RWPE1 (cell line): Measurements from ENCODE around the gene KLK5.
A peak's percentile ranks its signal among the peaks of the same experiment; 100 is the strongest.

Source experiments
- CTCF ChIA-PET: fragments of 350-600 bp; sonication (Branson Sonifier 250); formaldehyde crosslinking; extraction: SDS; loops from one replicate; lab custom pipeline; 2021; lab: Yijun Ruan, JAX
- POLR2A ChIA-PET: fragments of 400-600 bp; formaldehyde crosslinking; extraction: SDS; loops from one replicate; lab custom pipeline; 2020; ENCODE audit warnings: antibody characterized with exemption; ENCODE audit not compliant: low non-redundant PET; lab: Yijun Ruan, JAX
- DNase-seq: peaks from one replicate; pipeline ENCODE4 v3.0.0; 2012; ENCODE audit warnings: low spot score
- H3K27ac ChIP-seq: fragments of 450-650 bp; 2 replicates; pipeline ENCODE4 v1.5.1; 2017
- CTCF ChIP-seq: fragments of 450-650 bp; conservative IDR thresholded peaks from 2 replicates; pipeline ENCODE4 v1.5.1; 2017; ENCODE audit warnings: low read depth, mild to moderate bottlenecking

KLK5 gene

GRCh38 chr19:50911206-50912101 lies 41.4 kb downstream of the KLK5 start, which contains the start of gene KLK4:
Gene KLK4, minus strand, starts transcription at chr19:50911395. Its CDS starts 657 bp downstream, at chr19:50910738.
- no peak for DNase-seq
- no peak within 1 kb of the TSS for H3K27ac ChIP-seq
- no peak for TF ChIP-seq CTCF
- CTCF ChIA-PET, result interaction anchor here (0.7 to 0.9 kb wide), 2 partner anchors 11 to 206 kb away, joined by 3 to 4 read pairs; no protein-coding TSS in a partner anchor
- POLR2A ChIA-PET, result interaction anchor here (0.6 kb wide), 2 partner anchors 43 to 957 kb away, joined by 3 read pairs; no protein-coding TSS in a partner anchor

DNA sequence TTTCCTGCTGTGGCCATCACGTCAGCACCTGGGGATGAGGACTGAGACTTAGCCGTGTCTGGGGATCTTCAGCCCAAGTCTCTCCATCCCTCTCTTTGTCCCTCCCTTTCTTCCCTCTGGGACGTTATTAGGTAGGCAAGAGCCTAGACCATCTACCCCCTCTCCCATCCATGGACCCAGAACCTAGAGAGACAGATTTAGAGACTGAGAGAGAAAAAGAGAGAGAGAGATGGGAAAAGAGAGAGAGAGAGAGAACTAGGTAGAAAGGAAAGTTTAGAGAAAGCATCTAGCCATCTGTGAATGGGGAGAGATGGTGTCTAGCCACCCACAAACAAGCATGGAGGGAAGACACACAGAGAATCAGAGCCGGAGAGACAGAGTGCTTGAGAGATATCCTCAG lies 42.1 kb downstream of the KLK5 start:
- ChIA-PET CTCF (interaction anchor here (0.7 to 1.0 kb wide), 2 partner anchors 19 to 205 kb away, joined by 3 read pairs; no protein-coding TSS in a partner anchor), POLR2A (no interaction called here)
- no peak overlapping the region for H3K27ac ChIP-seq
- no peak for DNase-seq
- TF ChIP-seq CTCF, result no peak

GRCh38 chr19:50909240-50910070 lies 43.4 kb downstream of the KLK5 start:
- no peak for TF ChIP-seq CTCF
- peak; percentile 70 for DNase-seq
- POLR2A ChIA-PET, result no interaction called here
- CTCF ChIA-PET, result no interaction called here
- H3K27ac ChIP-seq, result no peak overlapping the region

DNA sequence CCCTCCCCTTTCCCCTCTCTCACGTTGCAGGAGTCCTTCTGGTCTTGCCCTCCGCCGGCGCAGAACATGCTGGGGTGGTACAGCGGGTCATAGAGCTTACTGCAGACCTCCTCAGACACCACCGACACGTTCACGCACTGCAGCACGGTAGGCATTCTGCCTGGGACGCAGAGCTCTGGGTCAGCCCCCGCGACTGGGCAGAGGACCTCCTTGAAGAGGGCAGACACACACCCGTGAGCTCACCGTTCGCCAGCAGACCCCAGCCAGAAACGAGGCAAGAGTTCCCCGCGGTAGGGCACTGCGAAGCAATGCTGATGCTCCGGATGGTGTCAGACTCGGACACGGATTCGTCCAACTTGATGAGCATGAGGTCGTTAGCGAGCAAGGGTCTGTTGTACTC lies 44.5 kb downstream of the KLK5 start:
- ChIA-PET POLR2A (no interaction called here), CTCF (no interaction called here)
- H3K27ac ChIP-seq, result no peak overlapping the region
- TF ChIP-seq CTCF, result no peak
- DNase-seq, result no peak

DNA sequence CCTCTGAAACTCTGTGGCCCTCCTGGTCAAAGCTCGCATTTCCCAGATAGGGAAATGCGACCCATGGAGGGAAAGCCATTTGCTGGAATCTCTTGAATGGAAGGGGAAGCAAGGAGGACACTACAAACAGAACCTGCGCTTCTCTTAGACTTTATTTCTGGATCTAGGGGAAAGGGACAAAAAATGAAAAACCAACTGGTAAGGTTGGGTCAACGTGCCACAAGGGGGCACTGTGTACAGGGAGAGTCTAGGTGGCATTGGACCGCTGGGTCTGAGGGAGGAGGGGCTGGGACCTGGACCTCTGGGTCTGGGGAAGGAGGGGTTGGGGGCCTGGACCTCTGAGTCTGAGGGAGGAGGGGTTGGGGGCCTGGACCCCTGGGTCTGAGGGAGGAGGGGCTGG lies 46.6 kb downstream of the KLK5 start:
- H3K27ac ChIP-seq, result no peak overlapping the region
- POLR2A ChIA-PET, result no interaction called here
- DNase-seq, result no peak
- no peak for TF ChIP-seq CTCF
- CTCF ChIA-PET, result interaction anchor here (0.6 to 1.6 kb wide), 5 partner anchors 14 to 111 kb away, joined by 3 to 4 read pairs (median 4); no protein-coding TSS in a partner anchor

GRCh38 chr19:50902640-50903039 lies 50.2 kb downstream of the KLK5 start:
- POLR2A ChIA-PET, result no interaction called here
- no peak for TF ChIP-seq CTCF
- CTCF ChIA-PET, result no interaction called here
- no peak overlapping the region for H3K27ac ChIP-seq
- no peak for DNase-seq
